ENCODE data around the gene TENM3.

Gene TENM3

DNA sequence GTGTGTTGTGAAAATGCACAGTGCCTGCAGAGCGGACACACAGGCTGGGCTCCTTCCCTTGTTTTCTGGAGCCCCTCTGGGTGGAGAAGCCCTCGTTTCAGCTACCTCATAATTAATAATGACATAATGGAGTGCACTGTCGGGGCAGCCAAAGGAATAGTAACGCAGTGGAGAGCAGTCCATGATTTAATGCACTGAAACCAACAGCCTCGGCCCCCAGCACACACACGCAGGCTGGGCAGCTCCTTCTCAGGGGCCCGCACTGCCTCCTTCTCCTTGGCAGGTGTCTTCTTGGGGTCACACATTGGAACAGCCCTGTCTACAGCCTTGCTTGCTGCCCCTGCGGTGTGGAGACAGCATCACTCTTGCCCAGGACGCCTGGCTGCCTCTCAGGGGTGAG lies 584.8 kb downstream of the TENM3 start:
- in situ Hi-C loops (cut with MboI; ENCODE audit: low sequenced_read_pairs) = no loop called here

GRCh38 chr4:182828360-182829025 lies 585.3 kb downstream of the TENM3 start:
- in situ Hi-C loops (cut with MboI; ENCODE audit: low sequenced_read_pairs) = no loop called here

DNA sequence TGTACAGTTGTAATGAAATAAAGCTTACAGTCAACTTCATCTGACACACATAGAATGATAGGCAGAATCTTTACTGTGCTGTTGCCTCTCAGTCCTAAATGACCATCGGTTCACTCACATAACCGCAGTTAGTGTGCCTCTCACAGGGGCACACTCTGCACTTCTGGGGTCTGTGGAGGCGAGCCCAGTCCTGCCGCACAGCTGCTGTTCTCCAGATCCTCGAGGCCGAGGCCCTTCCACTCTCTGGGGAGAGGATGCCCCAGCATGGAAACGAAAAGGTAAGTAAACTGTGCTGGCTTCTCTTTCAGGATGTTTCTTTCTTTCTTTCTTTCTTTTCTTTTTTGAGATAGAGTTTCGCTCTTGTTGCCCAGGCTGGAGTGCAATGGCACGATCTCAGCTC lies 586.0 kb downstream of the TENM3 start:
- in situ Hi-C loops (cut with MboI; ENCODE audit: low sequenced_read_pairs) = no loop called here

- in situ Hi-C loops (cut with MboI; ENCODE audit: low sequenced_read_pairs) = no loop called here
Observed at GRCh38 chr4:182831376-182831775, 588.2 kb downstream of the TENM3 start.

GRCh38 chr4:182832352-182833120 lies 589.3 kb downstream of the TENM3 start:
- in situ Hi-C loops (cut with MboI; ENCODE audit: low sequenced_read_pairs) = no loop called here

DNA sequence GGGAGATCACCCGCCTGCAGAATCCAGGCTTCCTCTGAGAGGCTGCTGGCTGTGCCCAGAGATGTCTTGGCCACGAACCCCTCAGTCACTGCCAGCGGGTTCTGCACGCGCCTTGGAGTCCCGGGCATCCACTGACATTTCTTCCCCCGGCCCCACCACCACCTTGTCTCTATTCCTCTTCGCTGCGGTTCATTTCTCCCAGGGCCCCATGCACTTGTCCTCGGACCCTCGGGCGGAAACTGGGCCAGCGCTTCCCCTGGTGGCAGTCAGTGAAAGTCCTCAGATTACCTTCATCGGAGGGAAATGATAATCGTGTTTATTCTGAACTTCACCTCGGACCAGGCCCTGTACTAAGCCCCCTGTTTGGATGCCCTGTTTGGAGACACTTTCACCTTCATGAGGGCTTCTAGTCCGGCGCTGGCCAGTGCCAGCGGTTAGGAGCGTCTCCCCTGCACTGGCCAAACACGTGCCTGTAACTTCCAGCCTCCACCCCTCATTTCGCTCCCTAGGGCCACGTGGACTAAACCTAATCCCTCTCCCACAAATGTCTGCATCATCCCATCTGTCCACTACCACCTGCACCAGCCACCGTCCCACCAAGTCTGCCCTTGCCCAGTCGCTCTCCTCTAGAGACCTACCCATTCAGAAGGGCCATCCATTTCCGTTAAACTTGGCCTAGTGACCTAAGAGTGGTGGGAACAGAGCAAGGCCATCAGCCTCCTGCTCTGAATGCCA lies 592.0 kb downstream of the TENM3 start:
- in situ Hi-C loops (cut with MboI; ENCODE audit: low sequenced_read_pairs) = no loop called here

GRCh38 chr4:182837831-182838230 lies 594.6 kb downstream of the TENM3 start:
- in situ Hi-C loops (cut with MboI; ENCODE audit: low sequenced_read_pairs) = no loop called here

GRCh38 chr4:182838535-182838934 lies 595.3 kb downstream of the TENM3 start:
- in situ Hi-C loops (cut with MboI; ENCODE audit: low sequenced_read_pairs) = no loop called here

DNA sequence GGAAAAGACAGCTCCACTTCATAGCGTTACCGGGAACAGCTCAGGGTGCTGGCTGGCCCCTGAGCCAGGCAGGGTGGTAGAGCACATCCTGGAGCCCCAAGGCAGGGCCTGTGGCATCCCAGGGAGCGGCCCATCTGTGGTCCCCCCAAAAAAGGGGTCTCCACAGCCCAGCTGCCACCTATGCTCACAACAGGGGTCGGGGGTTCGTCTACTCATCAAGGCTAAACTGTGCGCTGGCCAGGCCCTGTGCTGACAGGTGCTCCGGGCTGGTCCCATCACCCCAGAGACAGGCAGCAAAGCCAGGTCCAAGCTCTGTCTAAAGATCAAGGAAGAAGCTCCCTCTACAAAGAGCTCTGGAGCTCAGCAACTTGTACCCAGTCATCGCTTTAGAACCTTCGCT lies 596.1 kb downstream of the TENM3 start:
- in situ Hi-C loops (cut with MboI; ENCODE audit: low sequenced_read_pairs) = no loop called here

GRCh38 chr4:182840108-182840507 lies 596.9 kb downstream of the TENM3 start:
- in situ Hi-C loops (cut with MboI; ENCODE audit: low sequenced_read_pairs) = no loop called here

GRCh38 chr4:182842104-182842600 lies 599.0 kb downstream of the TENM3 start:
- in situ Hi-C loops (cut with MboI; ENCODE audit: low sequenced_read_pairs) = no loop called here

GRCh38 chr4:182842759-182843390 lies 599.7 kb downstream of the TENM3 start:
- in situ Hi-C loops (cut with MboI; ENCODE audit: low sequenced_read_pairs) = no loop called here

DNA sequence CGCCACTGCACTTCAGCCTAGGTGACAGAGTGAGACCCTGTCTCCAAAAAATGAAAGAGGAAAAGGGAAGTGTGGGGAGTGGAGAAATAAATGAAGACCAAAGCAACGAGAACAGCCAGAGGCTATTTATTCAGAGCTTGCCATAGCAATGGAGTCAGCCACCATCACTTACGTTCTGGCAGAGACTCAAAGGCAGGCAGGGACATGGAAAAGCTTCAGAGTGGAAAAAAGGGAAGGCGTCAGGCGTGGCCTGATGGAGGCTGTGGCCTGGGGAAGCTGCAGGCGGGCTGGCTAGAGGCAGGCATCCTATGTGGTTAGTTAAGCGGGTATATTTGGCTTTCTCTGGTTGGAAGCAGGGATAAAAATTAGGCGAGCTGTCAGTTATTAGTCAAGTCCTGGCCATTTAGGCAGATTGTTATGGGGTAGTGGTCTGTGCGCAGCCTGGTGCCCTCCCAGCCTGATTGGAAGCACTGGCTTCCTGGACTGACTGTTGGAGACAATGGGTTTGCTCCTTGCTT lies 600.7 kb downstream of the TENM3 start:
- in situ Hi-C loops (cut with MboI; ENCODE audit: low sequenced_read_pairs) = no loop called here

DNA sequence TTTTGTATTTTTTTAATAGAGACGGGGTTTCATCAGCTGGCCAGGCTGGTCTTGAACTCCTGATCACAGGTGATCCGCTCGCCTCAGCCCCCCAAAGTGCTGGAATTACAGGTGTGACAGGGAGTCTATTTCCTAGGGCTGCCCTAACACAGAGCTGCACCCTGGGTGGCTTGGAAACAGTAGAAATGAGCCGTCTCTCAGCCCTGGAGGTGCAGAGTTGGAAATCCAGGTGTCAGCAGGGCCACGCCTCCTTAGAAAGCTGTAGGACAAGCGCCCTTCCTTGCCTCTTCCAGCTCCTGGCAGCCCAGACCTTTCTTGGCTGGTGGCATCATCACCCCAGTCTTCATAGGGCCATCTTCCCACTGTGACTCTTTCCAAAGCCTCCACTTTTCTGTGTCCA lies 602.4 kb downstream of the TENM3 start:
- in situ Hi-C loops (cut with MboI; ENCODE audit: low sequenced_read_pairs) = no loop called here

- in situ Hi-C loops (cut with MboI; ENCODE audit: low sequenced_read_pairs) = no loop called here
Observed at GRCh38 chr4:182846036-182846435, 602.8 kb downstream of the TENM3 start.

- in situ Hi-C loops (cut with MboI; ENCODE audit: low sequenced_read_pairs) = no loop called here
Observed at GRCh38 chr4:182847576-182848450, 604.6 kb downstream of the TENM3 start.

DNA sequence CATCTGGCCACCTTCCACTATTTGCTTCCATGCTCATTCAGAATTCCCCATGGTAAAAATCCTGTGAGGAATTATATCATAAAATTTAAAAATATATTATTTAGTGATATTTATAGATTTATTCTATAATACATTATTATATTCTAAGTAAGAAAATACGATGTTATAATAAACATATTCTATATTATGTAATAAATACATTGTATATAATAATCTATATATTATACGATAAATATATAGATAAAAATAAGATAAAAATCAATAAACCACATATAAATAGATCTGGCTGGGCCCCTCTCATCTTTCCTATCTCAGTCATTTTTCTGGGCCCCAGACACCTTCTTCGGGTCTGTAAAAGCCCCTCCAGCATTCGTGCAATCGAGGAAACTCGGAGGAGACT lies 605.5 kb downstream of the TENM3 start:
- in situ Hi-C loops (cut with MboI; ENCODE audit: low sequenced_read_pairs) = no loop called here
